22Rv1 (cell line): ENCODE measurements around the gene GRWD1.

Experiments
- H3K27ac ChIP-seq: fragments of 450-650 bp; 2 replicates; pipeline ENCODE4 v1.5.1; 2017
- ZFX ChIP-seq: fragments of 450-650 bp; IDR thresholded peaks from 2 replicates; pipeline ENCODE4 v1.6.1; 2017; ENCODE audit warnings: antibody characterized with exemption, borderline replicate concordance
- TF ChIP-seq, protein P1 (sequence below): fragments of 450-650 bp; IDR thresholded peaks from 2 replicates; pipeline ENCODE4 v1.5.1; 2017; ENCODE audit warnings: mild to moderate bottlenecking

The GRWD1 gene

DNA sequence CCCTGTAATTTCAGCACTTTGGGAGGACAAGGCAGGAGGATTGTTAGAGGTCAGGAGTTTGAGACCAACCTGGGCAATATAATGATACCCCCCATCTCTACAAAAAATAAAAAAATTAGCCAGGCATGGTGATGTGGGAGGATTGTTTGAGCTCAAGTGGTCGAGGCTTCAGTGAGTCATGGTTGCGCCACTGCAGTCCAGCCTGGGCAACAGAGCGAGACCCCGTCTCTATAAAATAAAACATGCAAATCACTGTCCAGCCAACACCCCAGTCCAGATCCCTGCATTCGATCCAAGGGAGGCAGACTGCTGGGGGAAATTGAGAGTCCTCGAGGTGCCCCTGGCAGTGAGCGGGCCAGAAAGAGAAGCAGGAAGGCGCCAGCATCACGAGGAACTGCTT lies 30.4 kb downstream of the GRWD1 start:
- no peak overlapping the region; the same call in 1 of the 2 replicates for H3K27ac ChIP-seq
- TF ChIP-seq, protein P1, sequence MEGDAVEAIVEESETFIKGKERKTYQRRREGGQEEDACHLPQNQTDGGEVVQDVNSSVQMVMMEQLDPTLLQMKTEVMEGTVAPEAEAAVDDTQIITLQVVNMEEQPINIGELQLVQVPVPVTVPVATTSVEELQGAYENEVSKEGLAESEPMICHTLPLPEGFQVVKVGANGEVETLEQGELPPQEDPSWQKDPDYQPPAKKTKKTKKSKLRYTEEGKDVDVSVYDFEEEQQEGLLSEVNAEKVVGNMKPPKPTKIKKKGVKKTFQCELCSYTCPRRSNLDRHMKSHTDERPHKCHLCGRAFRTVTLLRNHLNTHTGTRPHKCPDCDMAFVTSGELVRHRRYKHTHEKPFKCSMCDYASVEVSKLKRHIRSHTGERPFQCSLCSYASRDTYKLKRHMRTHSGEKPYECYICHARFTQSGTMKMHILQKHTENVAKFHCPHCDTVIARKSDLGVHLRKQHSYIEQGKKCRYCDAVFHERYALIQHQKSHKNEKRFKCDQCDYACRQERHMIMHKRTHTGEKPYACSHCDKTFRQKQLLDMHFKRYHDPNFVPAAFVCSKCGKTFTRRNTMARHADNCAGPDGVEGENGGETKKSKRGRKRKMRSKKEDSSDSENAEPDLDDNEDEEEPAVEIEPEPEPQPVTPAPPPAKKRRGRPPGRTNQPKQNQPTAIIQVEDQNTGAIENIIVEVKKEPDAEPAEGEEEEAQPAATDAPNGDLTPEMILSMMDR: no peak
- no peak for TF ChIP-seq ZFX

DNA sequence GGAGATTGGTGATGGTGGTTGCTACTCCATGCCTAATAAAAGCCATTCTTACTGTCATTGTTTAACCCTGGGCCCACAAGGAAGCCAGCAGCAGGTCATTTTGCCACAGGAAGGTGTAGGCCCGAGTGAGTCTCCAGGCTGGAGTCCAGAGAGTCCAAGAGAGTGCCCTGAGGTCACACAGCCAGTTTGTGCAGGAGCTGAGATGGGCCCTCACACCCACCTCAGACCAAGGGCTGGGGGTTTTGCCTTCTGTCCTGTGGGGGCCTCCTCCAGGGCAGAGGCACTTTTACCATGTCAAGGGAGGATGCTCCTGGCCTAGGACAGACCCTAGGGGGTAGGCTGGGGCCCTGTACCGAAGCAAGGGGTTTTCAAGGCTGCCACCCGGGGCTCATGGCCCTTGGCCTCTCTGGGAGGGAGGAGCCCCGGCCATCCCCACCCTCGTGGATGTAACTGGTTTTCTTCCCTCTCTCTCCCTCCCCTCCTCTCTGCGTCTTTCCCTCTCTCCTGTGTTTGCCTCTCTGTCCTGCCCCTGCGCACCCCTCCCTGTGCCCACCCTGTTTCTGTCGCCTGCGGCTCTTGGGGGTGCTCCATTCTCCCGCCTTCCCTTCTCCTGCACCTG lies 31.4 kb downstream of the GRWD1 start:
- H3K27ac ChIP-seq: no peak overlapping the region
- TF ChIP-seq, protein P1: no peak
- no peak for TF ChIP-seq ZFX

DNA sequence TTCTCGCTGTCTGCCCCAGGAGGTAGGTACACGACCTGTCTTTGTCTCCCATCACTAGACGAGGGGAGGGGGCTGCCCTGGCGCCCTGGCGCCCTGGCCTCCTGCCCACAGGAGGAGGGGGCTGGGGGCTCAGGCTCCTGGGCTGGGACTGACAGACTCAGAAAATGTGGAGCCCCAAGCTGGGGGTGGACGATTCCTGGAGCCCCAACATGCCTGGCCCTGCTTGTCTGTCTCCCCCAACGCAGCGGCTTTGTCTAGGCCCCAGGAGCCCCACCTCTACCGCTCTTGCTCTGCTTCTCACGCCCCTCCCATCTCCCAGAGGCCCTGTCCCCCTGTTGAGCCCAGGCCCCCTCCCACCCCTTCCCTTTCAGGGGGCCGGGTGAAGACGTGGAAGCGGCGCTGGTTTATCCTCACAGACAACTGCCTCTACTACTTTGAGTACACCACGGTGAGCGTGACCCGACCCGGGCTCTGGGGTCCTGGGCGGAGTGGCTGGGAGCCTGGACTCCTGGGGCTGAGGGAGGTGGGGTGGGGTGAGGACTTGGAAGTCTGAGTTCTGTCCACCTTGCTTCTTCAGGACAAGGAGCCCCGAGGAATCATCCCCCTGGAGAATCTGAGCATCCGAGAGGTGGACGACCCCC lies 32.0 kb downstream of the GRWD1 start:
- TF ChIP-seq ZFX: no peak
- H3K27ac ChIP-seq: no peak overlapping the region

DNA sequence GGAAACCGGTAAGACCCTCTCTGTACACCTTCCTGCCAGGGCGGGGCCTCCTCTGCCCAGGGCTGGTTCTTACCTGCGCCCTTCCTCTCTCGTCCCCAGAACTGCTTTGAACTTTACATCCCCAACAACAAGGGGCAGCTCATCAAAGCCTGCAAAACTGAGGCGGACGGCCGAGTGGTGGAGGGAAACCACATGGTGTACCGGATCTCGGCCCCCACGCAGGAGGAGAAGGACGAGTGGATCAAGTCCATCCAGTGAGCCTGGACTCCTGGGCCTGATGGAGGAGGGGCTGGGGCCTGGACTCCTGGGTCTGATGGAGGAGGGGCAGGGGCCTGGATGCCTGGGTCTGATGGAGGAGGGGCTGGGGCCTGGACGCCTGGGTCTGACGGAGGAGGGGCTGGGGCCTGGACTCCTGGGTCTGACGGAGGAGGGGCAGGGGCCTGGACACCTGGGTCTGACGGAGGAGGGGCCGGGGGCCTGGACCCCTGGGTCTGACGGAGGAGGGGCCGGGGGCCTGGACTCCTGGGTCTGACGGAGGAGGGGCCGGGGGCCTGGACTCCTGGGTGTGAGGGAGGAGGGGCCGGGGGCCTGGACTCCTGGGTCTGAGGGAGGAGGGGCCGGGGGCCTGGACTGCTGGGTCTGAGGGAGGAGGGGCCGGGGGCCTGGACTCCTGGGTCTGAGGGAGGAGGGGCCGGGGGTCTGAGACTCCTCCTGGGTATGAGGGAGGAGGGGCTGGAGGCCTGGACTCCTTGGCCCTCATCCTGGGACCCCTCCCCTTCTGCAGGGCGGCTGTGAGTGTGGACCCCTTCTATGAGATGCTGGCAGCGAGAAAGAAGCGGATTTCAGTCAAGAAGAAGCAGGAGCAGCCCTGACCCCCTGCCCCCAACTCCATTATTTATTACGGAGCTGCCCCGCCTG lies 32.8 kb downstream of the GRWD1 start:
- no peak overlapping the region for H3K27ac ChIP-seq
- TF ChIP-seq ZFX: no peak
- TF ChIP-seq, protein P1: no peak

DNA sequence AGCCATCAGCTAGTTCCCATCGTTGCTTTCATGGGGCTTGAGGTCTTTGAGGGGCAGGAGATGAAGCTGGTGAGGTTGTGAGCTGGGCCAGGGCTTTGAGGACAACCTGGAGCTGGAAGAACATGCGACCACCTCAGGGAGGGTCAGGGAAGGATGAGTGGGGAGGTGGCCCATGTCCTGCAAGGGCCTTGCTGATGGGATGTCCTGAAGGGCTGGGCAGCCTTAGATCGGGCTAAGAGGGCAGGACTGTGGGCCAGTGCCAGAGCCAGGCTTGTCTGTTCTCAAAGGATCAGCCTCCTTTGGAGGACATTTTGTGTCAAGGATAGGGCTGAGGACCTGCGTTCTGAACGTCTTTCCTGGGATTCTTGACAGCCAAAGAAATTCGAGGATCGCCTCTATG lies 33.9 kb downstream of the GRWD1 start:
- peak overlapping the region; percentile 23 for H3K27ac ChIP-seq
- TF ChIP-seq, protein P1: no peak
- no peak for TF ChIP-seq ZFX

DNA sequence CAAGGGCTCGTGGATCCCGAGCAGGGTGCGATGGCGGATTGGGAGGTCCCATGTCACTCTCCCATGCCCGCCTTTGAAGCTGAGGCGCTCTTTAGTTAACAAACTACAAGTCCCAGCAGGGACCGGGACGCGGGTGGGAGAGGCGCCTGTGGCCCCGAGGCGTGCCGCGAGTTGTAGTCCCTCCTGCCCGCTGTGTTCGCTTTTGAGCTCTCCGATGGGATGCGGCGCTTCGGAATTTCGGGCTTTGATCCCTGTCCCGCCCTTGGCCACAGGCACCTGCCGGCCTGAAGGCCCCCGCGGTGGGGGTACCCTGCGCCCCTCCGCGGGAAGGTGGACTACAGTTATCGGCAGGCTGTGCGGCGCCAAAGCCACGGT lies 34.4 kb downstream of the GRWD1 start:
- TF ChIP-seq ZFX: no peak
- TF ChIP-seq, protein P1: no peak
- H3K27ac ChIP-seq: peak overlapping the region; percentile 23

DNA sequence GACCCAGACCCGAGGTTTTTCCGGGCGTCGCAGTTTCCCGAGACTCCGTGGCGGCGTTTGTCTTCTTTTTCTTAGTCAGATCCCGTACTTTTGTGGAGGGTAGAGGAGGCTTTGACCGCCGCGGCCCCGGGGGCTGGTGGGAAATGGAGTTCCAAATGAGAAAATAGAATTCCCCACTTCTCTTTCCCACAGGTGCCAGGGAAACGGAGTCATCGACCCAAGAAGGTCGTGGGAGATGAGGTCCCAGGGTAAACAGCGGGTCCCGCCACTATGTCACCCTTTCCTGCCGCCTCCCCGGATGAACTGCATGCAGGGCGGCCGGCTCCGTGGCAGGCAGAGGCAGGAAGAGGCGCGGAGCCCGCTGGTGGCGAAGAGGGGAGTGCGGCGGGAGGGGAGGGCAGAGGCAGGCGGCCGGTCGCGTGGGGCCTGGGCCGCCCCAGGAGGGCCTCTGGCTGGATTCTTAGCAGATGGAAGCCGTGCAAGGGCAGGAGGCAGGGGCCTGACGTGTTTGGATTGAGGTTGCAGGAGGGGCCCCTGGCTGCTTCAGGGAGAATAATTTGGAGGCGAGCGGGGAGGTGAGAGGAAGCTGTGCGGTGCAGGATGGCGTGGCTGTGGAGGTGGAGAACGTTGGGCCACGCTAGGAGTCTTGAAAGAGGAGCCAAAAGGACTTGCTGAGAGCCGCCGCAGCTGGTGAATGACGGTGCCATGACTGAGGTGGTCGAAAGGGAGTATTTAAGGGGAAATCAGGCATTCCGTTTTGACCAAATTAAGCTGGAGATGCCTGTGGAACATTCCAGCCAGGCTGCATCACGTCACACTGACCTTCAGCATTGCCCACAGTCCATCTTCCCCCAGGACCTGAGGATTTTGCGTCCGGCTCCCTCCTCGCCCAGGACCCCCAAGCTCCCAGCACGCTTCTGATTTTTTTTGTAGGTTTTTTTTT lies 35.0 kb downstream of the GRWD1 start:
- H3K27ac ChIP-seq: peak overlapping the region; percentile 77
- TF ChIP-seq, protein P1: no peak
- no peak for TF ChIP-seq ZFX
